Body of pancreas (tissue), 4 donors: ENCODE data around the gene MASP2.

ENCODE experiments used
- CTCF ChIP-seq, 7 experiments: fragments of 450-650 bp in 4 of 7; fragments of 200-600 bp in 3 of 7; sonication (generic) in 3 of 7; IDR thresholded peaks; one replicate each; pipeline ENCODE4 v1.5.1; 2016 to 2019; ENCODE audit warnings: antibody characterized with exemption in 7 of 7
- POLR2A ChIP-seq, 3 donors: fragments of 450-650 bp; IDR thresholded peaks; one replicate each; pipeline ENCODE4 v1.6.1; 2016; ENCODE audit warnings: antibody characterized with exemption in 3 of 3, mild to moderate bottlenecking in 2 of 3

- TF ChIP-seq CTCF (IDR thresholded peaks at IDR 0.05) (no peak), POLR2A (IDR thresholded peaks at IDR 0.05) (no peak)
Measured at GRCh38 chr1:11070876-11071275, 23.8 kb upstream of the MASP2 start.
